Heart left ventricle (tissue), 13 donors: ENCODE measurements around the gene ADAMTSL2.

Experiments
- CTCF ChIP-seq, 12 donors: fragments of 200-600 bp; sonication (generic) in 4 of 12; IDR thresholded peaks; one replicate each; pipeline versions ENCODE4 v1.5.0 to v1.8.0; 2018 to 2022; ENCODE audit warnings: antibody characterized with exemption in 12 of 12, mild to moderate bottlenecking in 5 of 12
- POLR2A ChIP-seq, 2 donors: fragments of 450-650 bp; IDR thresholded peaks; one replicate each; pipeline ENCODE4 v1.6.1; 2017; ENCODE audit warnings: antibody characterized with exemption in 2 of 2, mild to moderate bottlenecking in 2 of 2, moderate library complexity in 2 of 2
- donor health status: ischemic (EF 13 %, LVEDD 7.1; RV severe dilation, severe dysfunction).
- donor health status: DM: no; HTN: yes; CAD: no.
- donor health status: DM: no; HTN: no; CAD: no.
- donor health status: ischemic (EF 25% LVEDD 6.9; RV normal size, moderate dysfunction).
- donor health status: ischemic (EF 25% LVEDD 5.7; RV mildly dilated, moderate dysfunction).
- donor health status: ischemic (EF 35%, LVEDD 5.7; RV mildly dilated, moderate dysfunction).
- donor health status: nonischemic (EF 11% LVEDD 7.7; RV severe dilation, severe dysfunction).
- donor health status: DM: yes; HTN: yes; CAD: no.
- donor health status: PGD.
- donor health status: ischemic (EF 29% LVEDD 5.4; RV normal size, mild dysfunction).
- donor health status: nonischemic (EF 23%, LVEDD 6.1; RV moderate dilation, normal function).

GRCh38 chr9:133485531-133486260 is 48.8 kb upstream of the ADAMTSL2 start:
- TF ChIP-seq POLR2A (IDR thresholded peaks at IDR 0.05) (no peak), CTCF (IDR thresholded peaks at IDR 0.05) (no peak)
